HG02981 (cell line): ENCODE measurements around the gene SPTBN4.
"Not testable (repeated sequence)": the region's sequence is repeated elsewhere in the genome, so short reads cannot be mapped to it uniquely, and the experiment has no call there.

ENCODE experiments used
- ATAC-seq: cut with Tn5 transposase; IDR thresholded peaks from one replicate; pipeline ENCODE4 v1.9.1; 2021; ENCODE audit warnings: mild to moderate bottlenecking, moderate library complexity; ENCODE audit not compliant: unreplicated experiment

The SPTBN4 gene

GRCh38 chr19:40464059-40465024 lies 2.5 kb upstream of the SPTBN4 start:
- ATAC-seq = no peak

DNA sequence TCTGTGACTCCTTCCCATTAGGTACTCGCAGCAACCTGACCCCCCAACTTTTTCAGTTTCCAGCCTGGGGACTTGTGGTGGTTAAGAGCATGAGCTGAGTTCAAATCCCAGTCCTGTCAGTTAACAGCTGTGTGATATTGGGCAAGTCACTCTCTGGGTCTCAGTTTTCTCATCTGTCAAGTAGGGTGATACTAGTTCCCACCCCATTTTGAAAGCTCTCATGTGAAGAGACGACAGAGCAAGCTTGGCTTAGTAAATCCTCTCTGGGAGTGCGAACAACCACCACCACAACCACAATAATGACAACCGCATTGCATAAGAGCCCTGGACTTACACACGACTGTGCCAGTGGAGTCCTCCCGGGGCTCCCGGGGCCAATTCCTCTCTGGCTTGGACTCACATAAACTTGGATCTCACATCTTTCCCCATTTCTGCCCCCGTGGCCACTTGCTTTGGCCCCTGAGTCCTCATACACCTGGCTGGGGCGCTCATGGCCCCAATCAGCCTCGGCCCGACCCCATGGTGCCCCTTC lies 1.7 kb upstream of the SPTBN4 start:
- no peak for ATAC-seq

DNA sequence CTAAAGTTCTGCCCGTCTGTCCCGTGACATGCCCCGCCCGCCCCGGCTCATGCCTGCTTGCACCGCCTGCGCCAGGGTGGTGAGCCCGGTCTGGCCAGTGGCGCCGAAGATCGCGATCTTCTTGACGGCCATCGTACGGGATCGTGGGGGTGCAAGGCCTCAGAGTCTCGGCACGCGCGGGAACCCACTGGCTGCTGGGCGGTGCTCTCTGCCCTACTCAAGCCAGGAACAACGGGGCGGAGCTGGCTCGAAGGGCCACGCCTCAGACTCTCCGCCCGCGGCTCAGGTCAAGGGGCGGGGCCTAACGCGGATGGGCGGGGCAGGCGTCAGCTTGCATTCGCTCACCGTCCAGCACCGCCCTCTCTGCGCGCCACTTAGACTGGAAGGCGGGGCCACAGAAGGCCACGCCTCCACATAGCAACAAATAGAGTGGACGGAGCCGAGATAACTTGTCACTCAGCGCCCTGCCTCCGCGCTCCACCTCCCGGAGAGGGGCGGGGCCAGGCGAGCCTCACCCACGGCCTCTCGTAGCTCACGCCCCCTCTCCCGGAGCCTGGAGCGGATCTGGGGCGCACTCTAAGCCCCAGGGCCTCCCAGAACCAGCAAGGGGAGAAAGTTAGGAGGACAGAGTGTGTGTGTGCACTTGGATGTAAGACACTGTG lies 1.1 kb upstream of the SPTBN4 start, which contains the start of gene BLVRB:
Gene BLVRB (minus strand): TSS at position 189 of the 662 bp plus-strand sequence. CDS start 57 bp downstream, at position 132.
- peak; percentile 82 for ATAC-seq

DNA sequence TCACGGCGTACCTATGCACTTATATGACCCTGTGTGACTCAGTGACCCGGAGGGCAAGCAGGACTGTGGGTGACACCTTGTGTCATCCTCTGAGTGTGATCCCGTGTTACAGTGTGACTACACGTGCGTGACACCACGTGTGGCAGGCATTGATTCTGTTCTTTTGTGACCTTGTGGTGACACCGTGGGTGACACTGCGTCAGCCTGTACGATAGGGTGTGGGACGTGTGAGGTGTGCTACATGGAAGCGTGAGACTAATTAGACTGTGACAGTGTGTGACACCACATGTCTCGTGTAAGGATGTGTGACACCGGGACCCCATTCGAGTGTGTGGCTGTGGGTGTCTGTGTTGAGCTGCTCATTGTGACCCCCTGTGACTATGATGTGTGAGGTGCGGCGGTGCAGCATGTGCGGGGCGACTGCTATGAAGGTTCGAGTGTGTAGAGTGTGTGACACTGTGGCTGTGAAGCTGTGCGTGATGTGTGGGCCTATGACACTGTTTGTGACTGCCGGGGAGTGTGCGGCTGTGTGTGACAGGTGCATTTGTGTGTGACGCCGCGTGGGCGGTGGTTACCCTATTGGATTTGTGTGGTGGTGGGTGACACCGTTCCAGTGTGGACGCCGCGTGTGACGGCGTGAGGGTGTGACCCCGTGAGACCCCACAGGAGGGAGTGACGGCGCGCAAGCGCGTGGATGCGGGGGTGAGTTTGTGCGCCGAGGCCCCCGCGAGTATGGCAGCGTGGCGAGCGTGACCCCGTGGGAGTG lies 399 bp upstream of the SPTBN4 start:
- ATAC-seq = peak; percentile 19

- no peak for ATAC-seq
Measured at GRCh38 chr19:40469011-40469410, 2.2 kb downstream of the SPTBN4 start.

GRCh38 chr19:40471111-40471510 lies 4.3 kb downstream of the SPTBN4 start:
- no peak for ATAC-seq

DNA sequence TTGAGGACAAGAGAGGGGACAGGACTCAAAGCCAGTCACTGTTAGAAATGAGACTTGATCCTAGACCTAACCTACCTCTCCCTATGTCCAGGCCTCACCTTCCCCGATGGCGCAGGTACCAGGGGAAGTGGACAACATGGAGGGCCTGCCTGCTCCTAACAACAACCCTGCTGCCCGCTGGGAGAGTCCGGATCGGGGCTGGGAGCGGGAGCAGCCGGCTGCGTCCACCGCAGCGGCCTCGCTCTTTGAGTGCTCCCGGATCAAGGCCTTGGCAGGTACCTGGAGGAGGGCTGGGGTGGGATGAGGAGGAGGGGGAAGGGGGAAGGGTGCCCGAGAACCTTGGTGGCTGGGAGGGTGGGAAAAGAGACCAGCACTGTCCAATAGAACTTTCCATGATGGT lies 5.7 kb downstream of the SPTBN4 start:
- no peak for ATAC-seq

GRCh38 chr19:40474737-40475136 lies 7.9 kb downstream of the SPTBN4 start:
- no peak for ATAC-seq

- ATAC-seq = not testable (repeated sequence)
Measured at GRCh38 chr19:40475878-40476644, 9.3 kb downstream of the SPTBN4 start.

DNA sequence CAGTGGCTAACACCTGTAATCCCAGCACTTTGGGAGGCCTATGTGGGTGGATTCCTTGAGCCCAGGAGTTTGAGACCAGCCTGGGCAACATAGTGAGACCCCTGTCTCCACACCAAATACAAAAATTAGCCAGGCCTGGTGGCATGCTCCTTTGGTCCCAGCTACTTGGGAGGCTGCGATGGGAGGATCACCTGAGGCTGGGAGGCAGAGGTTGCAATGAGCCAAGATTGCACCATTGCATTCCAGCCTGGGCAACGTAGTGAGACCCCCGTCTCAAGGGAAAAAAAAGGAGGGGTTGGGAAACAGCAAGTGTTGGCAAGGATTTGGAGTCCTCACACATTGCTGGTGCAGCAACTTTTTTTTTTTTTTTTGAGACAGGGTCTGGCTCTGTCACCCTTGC lies 19.2 kb downstream of the SPTBN4 start:
- no peak for ATAC-seq

GRCh38 chr19:40489882-40490230 lies 23.1 kb downstream of the SPTBN4 start:
- no peak for ATAC-seq

DNA sequence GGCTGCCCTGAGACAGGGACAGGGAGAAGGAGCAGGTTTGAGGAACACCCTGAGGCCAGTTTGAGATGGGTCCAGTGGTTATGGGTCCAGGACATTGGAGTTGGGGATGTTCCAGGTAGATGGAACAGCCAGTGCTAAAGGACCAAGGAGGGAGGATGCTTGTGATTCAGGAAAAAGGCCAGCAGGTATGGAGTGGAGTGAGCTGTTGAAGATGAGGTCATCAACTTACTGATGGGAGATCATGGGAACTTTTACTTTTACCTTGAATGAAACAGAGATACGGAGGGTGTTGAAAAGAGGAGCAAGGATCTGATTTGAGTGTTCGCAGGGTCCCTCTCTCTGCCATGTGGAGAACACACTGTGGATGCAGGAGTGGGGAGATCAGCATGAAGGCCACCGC lies 25.5 kb downstream of the SPTBN4 start:
- ATAC-seq = no peak

- ATAC-seq = no peak
Measured at GRCh38 chr19:40493778-40494177, 27.0 kb downstream of the SPTBN4 start.

- ATAC-seq = no peak
Measured at GRCh38 chr19:40494191-40494838, 27.5 kb downstream of the SPTBN4 start.

DNA sequence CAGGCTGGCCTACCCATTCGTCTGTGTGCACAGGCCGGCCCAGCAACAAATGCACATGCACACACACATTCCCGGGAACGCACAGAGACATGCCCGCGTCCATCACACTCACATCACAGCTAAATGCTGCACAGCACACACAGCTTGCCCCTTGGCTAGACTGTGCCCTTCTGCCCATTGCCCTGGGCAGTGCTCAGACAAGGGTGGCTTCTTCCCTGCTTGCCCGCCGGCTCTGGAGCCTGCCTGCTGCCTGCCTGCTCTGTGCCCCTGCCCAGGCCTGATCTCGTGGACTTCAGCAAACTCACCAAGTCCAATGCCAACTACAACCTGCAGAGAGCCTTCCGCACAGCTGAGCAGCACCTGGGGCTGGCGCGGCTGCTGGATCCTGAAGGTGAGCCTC lies 30.4 kb downstream of the SPTBN4 start:
- no peak for ATAC-seq

GRCh38 chr19:40499320-40499719 lies 32.5 kb downstream of the SPTBN4 start:
- no peak for ATAC-seq

DNA sequence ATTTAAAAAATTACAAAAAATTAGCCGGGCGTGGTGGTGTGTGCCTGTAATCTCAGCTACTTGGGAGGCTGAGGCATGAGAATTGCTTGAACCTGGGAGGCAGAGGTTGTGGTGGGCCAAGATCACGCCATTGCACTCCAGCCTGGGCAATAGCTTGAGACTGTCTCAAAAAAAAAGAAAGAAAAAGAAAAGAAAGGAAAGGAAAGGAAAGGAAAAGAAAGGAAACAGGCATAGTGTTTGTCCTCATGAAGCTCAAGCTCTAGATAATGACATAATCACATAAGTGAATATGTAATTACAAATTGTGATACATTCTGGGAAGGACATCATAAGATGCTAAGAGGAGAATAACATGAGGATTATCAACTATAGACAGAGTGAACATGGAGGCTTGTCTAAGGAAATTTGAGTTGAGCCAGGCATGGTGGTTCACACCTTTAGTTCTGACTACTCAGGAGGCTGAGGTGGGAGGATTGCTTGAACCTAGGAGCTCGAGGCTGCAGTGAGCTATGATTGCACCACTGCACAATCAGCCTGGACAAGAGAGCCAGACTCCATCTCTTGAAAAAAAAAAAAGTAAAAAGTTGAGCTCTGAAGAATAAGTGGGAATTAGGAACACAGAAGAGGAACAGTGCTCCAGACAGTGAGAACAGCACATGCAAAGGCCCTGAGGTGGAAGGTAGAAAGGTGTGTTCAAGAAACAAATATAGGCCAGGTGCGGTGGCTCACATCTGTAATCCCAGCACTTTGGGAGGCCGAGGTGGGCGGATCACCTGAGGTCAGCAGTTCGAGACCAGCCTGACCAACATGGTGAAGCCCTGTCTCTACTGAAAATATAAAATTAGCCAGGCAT lies 34.1 kb downstream of the SPTBN4 start:
- ATAC-seq = not testable (repeated sequence)

DNA sequence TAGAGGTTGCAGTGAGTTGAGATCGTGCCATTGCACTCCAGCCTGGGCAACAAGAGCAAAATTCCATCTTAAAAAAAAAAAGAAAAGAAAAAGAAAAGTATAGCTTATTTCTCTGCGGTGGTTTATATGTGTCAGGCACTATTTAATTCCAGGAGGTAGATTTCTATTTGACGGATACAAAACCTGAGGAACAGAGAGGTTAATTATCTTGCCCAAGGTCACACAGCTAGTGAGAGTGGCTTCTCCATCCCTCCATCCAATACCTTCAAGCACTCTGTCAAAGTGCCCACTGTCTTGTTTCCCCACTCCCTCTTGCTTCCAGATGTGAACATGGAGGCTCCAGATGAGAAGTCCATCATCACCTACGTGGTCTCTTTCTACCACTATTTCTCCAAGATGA lies 34.8 kb downstream of the SPTBN4 start:
- ATAC-seq = no peak

- no peak for ATAC-seq
Measured at GRCh38 chr19:40502081-40502480, 35.3 kb downstream of the SPTBN4 start.
